ENCODE measurements around the gene ZKSCAN5.

DNA sequence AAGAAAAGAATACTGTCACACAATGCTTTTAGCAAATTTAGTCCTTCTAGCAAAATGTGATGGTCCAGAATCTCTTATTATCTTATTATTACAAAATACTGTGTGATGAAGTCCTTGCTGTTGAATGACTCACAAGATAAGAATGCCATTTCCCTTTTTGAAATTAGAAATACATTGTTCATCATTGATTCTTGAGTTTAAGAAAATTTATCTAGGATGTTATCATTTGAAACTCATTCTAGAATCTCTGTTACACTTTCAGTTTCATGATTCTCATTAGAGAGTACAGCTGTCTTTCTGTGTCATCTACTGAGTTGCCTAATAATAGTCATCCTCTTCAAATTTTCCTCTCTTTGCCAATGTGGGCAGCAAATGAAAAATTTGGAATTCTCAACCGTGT is 9.6 kb downstream of the ZKSCAN5 start:
- TF ChIP-seq, protein P1, sequence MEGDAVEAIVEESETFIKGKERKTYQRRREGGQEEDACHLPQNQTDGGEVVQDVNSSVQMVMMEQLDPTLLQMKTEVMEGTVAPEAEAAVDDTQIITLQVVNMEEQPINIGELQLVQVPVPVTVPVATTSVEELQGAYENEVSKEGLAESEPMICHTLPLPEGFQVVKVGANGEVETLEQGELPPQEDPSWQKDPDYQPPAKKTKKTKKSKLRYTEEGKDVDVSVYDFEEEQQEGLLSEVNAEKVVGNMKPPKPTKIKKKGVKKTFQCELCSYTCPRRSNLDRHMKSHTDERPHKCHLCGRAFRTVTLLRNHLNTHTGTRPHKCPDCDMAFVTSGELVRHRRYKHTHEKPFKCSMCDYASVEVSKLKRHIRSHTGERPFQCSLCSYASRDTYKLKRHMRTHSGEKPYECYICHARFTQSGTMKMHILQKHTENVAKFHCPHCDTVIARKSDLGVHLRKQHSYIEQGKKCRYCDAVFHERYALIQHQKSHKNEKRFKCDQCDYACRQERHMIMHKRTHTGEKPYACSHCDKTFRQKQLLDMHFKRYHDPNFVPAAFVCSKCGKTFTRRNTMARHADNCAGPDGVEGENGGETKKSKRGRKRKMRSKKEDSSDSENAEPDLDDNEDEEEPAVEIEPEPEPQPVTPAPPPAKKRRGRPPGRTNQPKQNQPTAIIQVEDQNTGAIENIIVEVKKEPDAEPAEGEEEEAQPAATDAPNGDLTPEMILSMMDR (IDR thresholded peaks at IDR 0.05; ENCODE audit: insufficient read depth, low read length, poor library complexity, severe bottlenecking), result no peak
- TF ChIP-seq EZH2phosphoT487 (conservative IDR thresholded peaks at IDR 0.05; ENCODE audit: low read length), result no peak
